ENCODE measurements around the gene FRMD1. TPM values are rescaled to one million over a fixed set of nuclear protein-coding genes. Genes with fewer than 3 reads are reported as not detected.

FRMD1 gene
- total and polyA plus RNA-seq, 10 of the 15 experiments (the other 5 are each of a cell fraction or from before 2014, with no cell fraction given): not detected

- no peak for TF ChIP-seq FOS (IDR thresholded peaks at IDR 0.05; ENCODE audit: borderline replicate concordance, extremely low read depth, insufficient read length)
- TF ChIP-seq BMI1 (IDR thresholded peaks at IDR 0.05; ENCODE audit: borderline replicate concordance): no peak
- no peak for TF ChIP-seq POLR2AphosphoS2 (IDR thresholded peaks at IDR 0.05; ENCODE audit: low read depth, low read length)
- TF ChIP-seq, protein P1, sequence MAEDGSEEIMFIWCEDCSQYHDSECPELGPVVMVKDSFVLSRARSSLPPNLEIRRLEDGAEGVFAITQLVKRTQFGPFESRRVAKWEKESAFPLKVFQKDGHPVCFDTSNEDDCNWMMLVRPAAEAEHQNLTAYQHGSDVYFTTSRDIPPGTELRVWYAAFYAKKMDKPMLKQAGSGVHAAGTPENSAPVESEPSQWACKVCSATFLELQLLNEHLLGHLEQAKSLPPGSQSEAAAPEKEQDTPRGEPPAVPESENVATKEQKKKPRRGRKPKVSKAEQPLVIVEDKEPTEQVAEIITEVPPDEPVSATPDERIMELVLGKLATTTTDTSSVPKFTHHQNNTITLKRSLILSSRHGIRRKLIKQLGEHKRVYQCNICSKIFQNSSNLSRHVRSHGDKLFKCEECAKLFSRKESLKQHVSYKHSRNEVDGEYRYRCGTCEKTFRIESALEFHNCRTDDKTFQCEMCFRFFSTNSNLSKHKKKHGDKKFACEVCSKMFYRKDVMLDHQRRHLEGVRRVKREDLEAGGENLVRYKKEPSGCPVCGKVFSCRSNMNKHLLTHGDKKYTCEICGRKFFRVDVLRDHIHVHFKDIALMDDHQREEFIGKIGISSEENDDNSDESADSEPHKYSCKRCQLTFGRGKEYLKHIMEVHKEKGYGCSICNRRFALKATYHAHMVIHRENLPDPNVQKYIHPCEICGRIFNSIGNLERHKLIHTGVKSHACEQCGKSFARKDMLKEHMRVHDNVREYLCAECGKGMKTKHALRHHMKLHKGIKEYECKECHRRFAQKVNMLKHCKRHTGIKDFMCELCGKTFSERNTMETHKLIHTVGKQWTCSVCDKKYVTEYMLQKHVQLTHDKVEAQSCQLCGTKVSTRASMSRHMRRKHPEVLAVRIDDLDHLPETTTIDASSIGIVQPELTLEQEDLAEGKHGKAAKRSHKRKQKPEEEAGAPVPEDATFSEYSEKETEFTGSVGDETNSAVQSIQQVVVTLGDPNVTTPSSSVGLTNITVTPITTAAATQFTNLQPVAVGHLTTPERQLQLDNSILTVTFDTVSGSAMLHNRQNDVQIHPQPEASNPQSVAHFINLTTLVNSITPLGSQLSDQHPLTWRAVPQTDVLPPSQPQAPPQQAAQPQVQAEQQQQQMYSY (CRISPR knock-in tag; IDR thresholded peaks at IDR 0.05): no peak
These were observed 43.8 kb downstream of the FRMD1 start (continued) for GRCh38 chr6:168035098-168035660.

- ChIA-PET SMC1A (ENCODE audit: uncharacterized antibody, unreplicated experiment) (no interaction called here), POLR2A (no interaction called here), CTCF (no interaction called here), RAD21 (ENCODE audit: unreplicated experiment) (no interaction called here)
- WGBS (ENCODE audit: insufficient coverage, insufficient replicate concordance, low lambda C conversion rate, missing lambda C conversion rate): 77% methylated on average over 18 of the region's 18 CpGs
- DNase-seq (ENCODE audit: low read depth, low spot score): no peak
- Histone ChIP-seq H3K27ac (ENCODE audit: control insufficient read depth, insufficient read depth) (no peak overlapping the region), H3K4me3 (no peak overlapping the region), H3K36me3 (ENCODE audit: control insufficient read depth in 2 of 2, insufficient read depth in 2 of 2, low read length in 1 of 2) (no peaks in the 10 kb centered on the region), H3K27me3 (replicated peaks in 1 of 2; ENCODE audit: control insufficient read depth in 2 of 2, insufficient read depth in 2 of 2, low read length in 1 of 2) (no peaks in the 10 kb centered on the region), H3K9me3 (replicated peaks; ENCODE audit: control insufficient read depth, insufficient read depth, low read length) (no peaks in the 10 kb centered on the region; the same call in 2 of the 3 replicates), H3K79me2 (ENCODE audit: control insufficient read depth, insufficient read depth, low read length) (no peaks in the 10 kb centered on the region), H4K20me1 (ENCODE audit: control insufficient read depth, insufficient read depth) (no peaks in the 10 kb centered on the region), H3K4me1 (ENCODE audit: control insufficient read depth, insufficient read depth, low read length) (no peaks in the 10 kb centered on the region), H3K4me2 (ENCODE audit: control insufficient read depth, insufficient read depth) (no peak overlapping the region), H2AFZ (ENCODE audit: control insufficient read depth, low read depth, low read length) (no peak overlapping the region), H3K9ac (ENCODE audit: control insufficient read depth, insufficient read depth, low read length) (no peak overlapping the region)
- intact Hi-C loops (cut with micrococcal nuclease; ENCODE audit: unreplicated experiment) (no loop called here), in situ Hi-C loops (cut with MboI) (no loop called here)
- no peak for ATAC-seq
- no peak for TF ChIP-seq GATAD2B (conservative IDR thresholded peaks at IDR 0.05; ENCODE audit: low read depth)
- TF ChIP-seq, protein P2, sequence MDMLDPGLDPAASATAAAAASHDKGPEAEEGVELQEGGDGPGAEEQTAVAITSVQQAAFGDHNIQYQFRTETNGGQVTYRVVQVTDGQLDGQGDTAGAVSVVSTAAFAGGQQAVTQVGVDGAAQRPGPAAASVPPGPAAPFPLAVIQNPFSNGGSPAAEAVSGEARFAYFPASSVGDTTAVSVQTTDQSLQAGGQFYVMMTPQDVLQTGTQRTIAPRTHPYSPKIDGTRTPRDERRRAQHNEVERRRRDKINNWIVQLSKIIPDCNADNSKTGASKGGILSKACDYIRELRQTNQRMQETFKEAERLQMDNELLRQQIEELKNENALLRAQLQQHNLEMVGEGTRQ (IDR thresholded peaks at IDR 0.05; ENCODE audit: borderline replicate concordance, low read depth, low read length): no peak
- TF ChIP-seq EP300 (IDR thresholded peaks at IDR 0.05; ENCODE audit: borderline replicate concordance in 1 of 2, control insufficient read depth in 1 of 2, low read depth in 2 of 2, low read length in 2 of 2): no peak
- no peak for TF ChIP-seq NBN (IDR thresholded peaks at IDR 0.05)
- TF ChIP-seq E2F4 (IDR thresholded peaks at IDR 0.05; ENCODE audit: low read depth, low read length): no peak
- no TSS peak for BruUV-seq (replicated peaks)
- no peak for FAIRE-seq
These were observed 44.5 kb downstream of the FRMD1 start for GRCh38 chr6:168034537-168034936.
